ENCODE data around the gene MVP. TPM values are rescaled to one million over a fixed set of nuclear protein-coding genes. Genes with fewer than 3 reads are reported as not detected.
"Not testable (repeated sequence)": the region's sequence is repeated elsewhere in the genome, so short reads cannot be mapped to it uniquely, and the experiment has no call there.

The MVP gene
- total RNA-seq, 2 donors from 2014 or later = 467 to 578 TPM

GRCh38 chr16:29833219-29833618 lies 13.0 kb downstream of the MVP start:
- DNase-seq; ATAC-seq; intact Hi-C loops (cut with DNase I, micrococcal nuclease): not testable (repeated sequence)

GRCh38 chr16:29834079-29834478 lies 13.8 kb downstream of the MVP start:
- intact Hi-C loops (cut with DNase I, micrococcal nuclease) = no loop called here
- ATAC-seq (no peak), DNase-seq (no peak)

GRCh38 chr16:29835926-29836325 lies 15.7 kb downstream of the MVP start:
- no peak for DNase-seq
- no peak for ATAC-seq
- intact Hi-C loops (cut with DNase I, micrococcal nuclease) = no loop called here

- DNase-seq = no peak
- intact Hi-C loops (cut with DNase I, micrococcal nuclease) = no loop called here
- ATAC-seq = no peak
Observed at GRCh38 chr16:29836623-29837022, 16.4 kb downstream of the MVP start.

GRCh38 chr16:29837841-29838240 lies 17.6 kb downstream of the MVP start:
- ATAC-seq = no peak
- intact Hi-C loops (cut with DNase I, micrococcal nuclease) = no loop called here
- DNase-seq = no peak

- ATAC-seq = no peak
- no peak for DNase-seq
- intact Hi-C loops (cut with DNase I, micrococcal nuclease) = loop anchor here in 1 of 2 donors (10.0 kb wide), 1 partner anchor 135 kb away; no protein-coding TSS in a partner anchor
Observed at GRCh38 chr16:29839822-29840221, 19.6 kb downstream of the MVP start.

- DNase-seq (no peak), ATAC-seq (no peak)
- intact Hi-C loops (cut with DNase I, micrococcal nuclease) = loop anchor here in 1 of 2 donors (10.0 kb wide), 1 partner anchor 135 kb away; no protein-coding TSS in a partner anchor
Observed at GRCh38 chr16:29840240-29840639, 20.0 kb downstream of the MVP start.

- ATAC-seq (peak; percentile 14), DNase-seq (no peak)
- intact Hi-C loops (cut with DNase I, micrococcal nuclease) = loop anchor here in 1 of 2 donors (10.0 kb wide), 1 partner anchor 137 kb away; no protein-coding TSS in a partner anchor
Observed at GRCh38 chr16:29841631-29842030, 21.4 kb downstream of the MVP start.

GRCh38 chr16:29842732-29843346 lies 22.6 kb downstream of the MVP start:
- intact Hi-C loops (cut with DNase I, micrococcal nuclease) = loop anchor here in 1 of 2 donors (10.0 kb wide), 1 partner anchor 138 kb away; no protein-coding TSS in a partner anchor
- DNase-seq (no peak), ATAC-seq (no peak)

GRCh38 chr16:29843931-29844330 lies 23.7 kb downstream of the MVP start:
- DNase-seq (no peak), ATAC-seq (no peak)
- intact Hi-C loops (cut with DNase I, micrococcal nuclease) = loop anchor here in 1 of 2 donors (10.0 kb wide), 1 partner anchor 139 kb away; no protein-coding TSS in a partner anchor

GRCh38 chr16:29844575-29845331 lies 24.5 kb downstream of the MVP start:
- intact Hi-C loops (cut with DNase I, micrococcal nuclease) = loop anchor here in 1 of 2 donors (10.0 kb wide), 1 partner anchor 140 kb away; no protein-coding TSS in a partner anchor
- DNase-seq (no peak), ATAC-seq (no peak)

- intact Hi-C loops (cut with DNase I, micrococcal nuclease) = loop anchor here in 1 of 2 donors (10.0 kb wide), 1 partner anchor 141 kb away; no protein-coding TSS in a partner anchor
- ATAC-seq (no peak), DNase-seq (no peak)
Observed at GRCh38 chr16:29845656-29846055, 25.4 kb downstream of the MVP start.

- intact Hi-C loops (cut with DNase I, micrococcal nuclease) = loop anchor here in 1 of 2 donors (10.0 kb wide), 1 partner anchor 144 kb away; no protein-coding TSS in a partner anchor
- peak; percentile 84 for ATAC-seq
Observed at GRCh38 chr16:29848420-29849297, 28.4 kb downstream of the MVP start.

GRCh38 chr16:29849505-29849904 lies 29.2 kb downstream of the MVP start:
- intact Hi-C loops (cut with DNase I, micrococcal nuclease) = loop anchor here in 1 of 2 donors (10.0 kb wide), 1 partner anchor 145 kb away; no protein-coding TSS in a partner anchor
- ATAC-seq (no peak), DNase-seq (no peak)

More at GRCh38 chr16:29848420-29849297, 28.4 kb downstream of the MVP start:
- peak; percentile 72 to 85 for DNase-seq

- DNase-seq (no peak), ATAC-seq (no peak)
- intact Hi-C loops (cut with DNase I, micrococcal nuclease) = no loop called here
Observed at GRCh38 chr16:29850998-29851397, 30.7 kb downstream of the MVP start.

GRCh38 chr16:29852654-29853053 lies 32.4 kb downstream of the MVP start:
- ATAC-seq = no peak
- no peak for DNase-seq

GRCh38 chr16:29854520-29855100 lies 34.3 kb downstream of the MVP start:
- intact Hi-C loops (cut with DNase I, micrococcal nuclease) = no loop called here
- DNase-seq (no peak), ATAC-seq (no peak)

More at GRCh38 chr16:29852654-29853053, 32.4 kb downstream of the MVP start:
- intact Hi-C loops (cut with DNase I, micrococcal nuclease) = no loop called here

- intact Hi-C loops (cut with DNase I, micrococcal nuclease) = no loop called here
- ATAC-seq (no peak), DNase-seq (no peak)
Observed at GRCh38 chr16:29857133-29857760, 37.0 kb downstream of the MVP start.
